Fibroblast of gingiva (primary cell): ENCODE results near the gene USF1.
A peak's percentile ranks its signal among the peaks of the same experiment; 100 is the strongest.
"Not testable (repeated sequence)": the region's sequence is repeated elsewhere in the genome, so short reads cannot be mapped to it uniquely, and the experiment has no call there.

Source experiments
- DNase-seq: peaks from one replicate; pipeline ENCODE4 v3.0.0-alpha.2; 2011; ENCODE audit warnings: low read depth

The USF1 gene

GRCh38 chr1:161077426-161077825 is 31.6 kb upstream of the USF1 start:
- DNase-seq = no peak

GRCh38 chr1:161076410-161076809 is 30.6 kb upstream of the USF1 start:
- no peak for DNase-seq

GRCh38 chr1:161074676-161075368 is 29.0 kb upstream of the USF1 start:
- no peak for DNase-seq

GRCh38 chr1:161073474-161074121 is 27.8 kb upstream of the USF1 start:
- no peak for DNase-seq

- DNase-seq = no peak
These were observed 27.1 kb upstream of the USF1 start for GRCh38 chr1:161072751-161073449.

GRCh38 chr1:161071886-161072371 is 26.2 kb upstream of the USF1 start:
- peak; percentile 31 for DNase-seq

- no peak for DNase-seq
These were observed 25.0 kb upstream of the USF1 start for GRCh38 chr1:161070761-161071160.

- no peak for DNase-seq
These were observed 24.0 kb upstream of the USF1 start, which contains the start of gene ARHGAP30 for GRCh38 chr1:161069731-161070270. Gene ARHGAP30 (minus strand): TSS chr1:161069891. CDS start chr1:161069624, 267 bp downstream.

- DNase-seq = no peak
These were observed 23.5 kb upstream of the USF1 start for GRCh38 chr1:161069241-161069640.

GRCh38 chr1:161068306-161069234 is 22.8 kb upstream of the USF1 start:
- DNase-seq = no peak

- DNase-seq = no peak
These were observed 20.9 kb upstream of the USF1 start for GRCh38 chr1:161066694-161067093.

- not testable (repeated sequence) for DNase-seq
These were observed 19.9 kb upstream of the USF1 start for GRCh38 chr1:161065681-161066080.

GRCh38 chr1:161063936-161064335 is 18.2 kb upstream of the USF1 start:
- DNase-seq = not testable (repeated sequence)

- no peak for DNase-seq
These were observed 15.6 kb upstream of the USF1 start for GRCh38 chr1:161061419-161061818.

GRCh38 chr1:161059293-161059692 is 13.5 kb upstream of the USF1 start:
- no peak for DNase-seq

GRCh38 chr1:161054805-161055204 is 9.0 kb upstream of the USF1 start:
- DNase-seq = no peak

GRCh38 chr1:161054232-161054631 is 8.5 kb upstream of the USF1 start:
- no peak for DNase-seq

- DNase-seq = no peak
These were observed 7.1 kb upstream of the USF1 start for GRCh38 chr1:161052899-161053298.

- no peak for DNase-seq
These were observed 5.4 kb upstream of the USF1 start for GRCh38 chr1:161051219-161051618.

- no peak for DNase-seq
These were observed 3.4 kb upstream of the USF1 start for GRCh38 chr1:161048949-161049722.
